ENCODE data around the gene CDH24.

DNA sequence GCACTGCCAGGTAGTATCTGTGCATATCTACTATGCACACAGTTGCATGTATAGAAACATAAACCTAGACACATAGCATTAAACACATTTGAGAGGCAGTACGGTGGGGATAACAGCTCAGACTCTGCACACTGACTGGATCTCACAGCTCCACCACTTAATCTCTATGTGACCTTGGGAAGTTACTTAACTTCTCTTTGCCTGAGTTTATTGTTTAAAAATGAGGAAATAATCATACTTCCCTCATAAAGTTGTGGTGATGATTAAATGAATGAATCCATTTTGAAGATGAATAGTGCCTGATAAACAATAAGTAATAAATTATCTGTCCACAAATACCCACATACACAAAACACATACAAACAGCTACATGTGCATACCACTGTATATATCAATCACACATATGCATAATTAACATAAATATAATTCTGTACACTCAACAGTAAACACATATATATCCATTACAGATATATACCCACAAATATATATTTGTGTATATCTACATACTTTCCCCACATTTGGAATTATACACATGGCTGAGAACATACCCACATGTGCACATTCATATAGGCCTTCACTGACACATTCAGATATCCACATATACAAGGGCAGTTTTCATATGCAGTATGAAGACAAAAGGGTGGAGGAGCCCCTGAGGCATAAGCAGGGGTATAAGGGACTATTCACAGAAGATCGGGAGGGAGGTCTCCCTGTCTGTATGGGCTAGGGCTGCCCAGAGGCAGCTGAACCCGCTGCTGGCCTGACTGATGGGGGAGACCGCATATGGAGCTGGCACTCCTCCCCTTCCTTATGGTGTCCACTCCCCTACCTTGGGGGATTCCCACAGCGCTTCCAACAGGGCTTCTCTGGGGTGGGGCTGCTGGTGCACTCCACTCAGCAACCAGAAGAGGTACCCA lies 5.9 kb downstream of the CDH24 start:
- no peak for TF ChIP-seq POLR2AphosphoS5 (IDR thresholded peaks at IDR 0.05; ENCODE audit: low read length)
- TF ChIP-seq PAX8 (IDR thresholded peaks at IDR 0.05) = no peak
- TF ChIP-seq, protein P1, sequence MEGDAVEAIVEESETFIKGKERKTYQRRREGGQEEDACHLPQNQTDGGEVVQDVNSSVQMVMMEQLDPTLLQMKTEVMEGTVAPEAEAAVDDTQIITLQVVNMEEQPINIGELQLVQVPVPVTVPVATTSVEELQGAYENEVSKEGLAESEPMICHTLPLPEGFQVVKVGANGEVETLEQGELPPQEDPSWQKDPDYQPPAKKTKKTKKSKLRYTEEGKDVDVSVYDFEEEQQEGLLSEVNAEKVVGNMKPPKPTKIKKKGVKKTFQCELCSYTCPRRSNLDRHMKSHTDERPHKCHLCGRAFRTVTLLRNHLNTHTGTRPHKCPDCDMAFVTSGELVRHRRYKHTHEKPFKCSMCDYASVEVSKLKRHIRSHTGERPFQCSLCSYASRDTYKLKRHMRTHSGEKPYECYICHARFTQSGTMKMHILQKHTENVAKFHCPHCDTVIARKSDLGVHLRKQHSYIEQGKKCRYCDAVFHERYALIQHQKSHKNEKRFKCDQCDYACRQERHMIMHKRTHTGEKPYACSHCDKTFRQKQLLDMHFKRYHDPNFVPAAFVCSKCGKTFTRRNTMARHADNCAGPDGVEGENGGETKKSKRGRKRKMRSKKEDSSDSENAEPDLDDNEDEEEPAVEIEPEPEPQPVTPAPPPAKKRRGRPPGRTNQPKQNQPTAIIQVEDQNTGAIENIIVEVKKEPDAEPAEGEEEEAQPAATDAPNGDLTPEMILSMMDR (IDR thresholded peaks at IDR 0.05 in 2 of 3, conservative IDR thresholded peaks at IDR 0.05 in 1 of 3; ENCODE audit: control insufficient read depth in 2 of 3, extremely low read depth in 1 of 3, insufficient read depth in 1 of 3, low read depth in 3 of 3, low read length in 3 of 3) = no peak
- TF ChIP-seq, protein P2, sequence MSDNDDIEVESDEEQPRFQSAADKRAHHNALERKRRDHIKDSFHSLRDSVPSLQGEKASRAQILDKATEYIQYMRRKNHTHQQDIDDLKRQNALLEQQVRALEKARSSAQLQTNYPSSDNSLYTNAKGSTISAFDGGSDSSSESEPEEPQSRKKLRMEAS (IDR thresholded peaks at IDR 0.05; ENCODE audit: low read depth, low read length) = no peak
- no peak for TF ChIP-seq NR2C2 (IDR thresholded peaks at IDR 0.05; ENCODE audit: borderline replicate concordance, control insufficient read depth, insufficient read length, low read depth)
- no peak for TF ChIP-seq POLR2A (IDR thresholded peaks at IDR 0.05; ENCODE audit: low read depth, low read length)
- no peak for TF ChIP-seq ZNF274 (IDR thresholded peaks at IDR 0.05; ENCODE audit: insufficient read depth, insufficient read length)
- TF ChIP-seq EZH2 (IDR thresholded peaks at IDR 0.05; ENCODE audit: borderline replicate concordance, control insufficient read depth, low read depth, low read length) = no peak
- TF ChIP-seq, protein P3, sequence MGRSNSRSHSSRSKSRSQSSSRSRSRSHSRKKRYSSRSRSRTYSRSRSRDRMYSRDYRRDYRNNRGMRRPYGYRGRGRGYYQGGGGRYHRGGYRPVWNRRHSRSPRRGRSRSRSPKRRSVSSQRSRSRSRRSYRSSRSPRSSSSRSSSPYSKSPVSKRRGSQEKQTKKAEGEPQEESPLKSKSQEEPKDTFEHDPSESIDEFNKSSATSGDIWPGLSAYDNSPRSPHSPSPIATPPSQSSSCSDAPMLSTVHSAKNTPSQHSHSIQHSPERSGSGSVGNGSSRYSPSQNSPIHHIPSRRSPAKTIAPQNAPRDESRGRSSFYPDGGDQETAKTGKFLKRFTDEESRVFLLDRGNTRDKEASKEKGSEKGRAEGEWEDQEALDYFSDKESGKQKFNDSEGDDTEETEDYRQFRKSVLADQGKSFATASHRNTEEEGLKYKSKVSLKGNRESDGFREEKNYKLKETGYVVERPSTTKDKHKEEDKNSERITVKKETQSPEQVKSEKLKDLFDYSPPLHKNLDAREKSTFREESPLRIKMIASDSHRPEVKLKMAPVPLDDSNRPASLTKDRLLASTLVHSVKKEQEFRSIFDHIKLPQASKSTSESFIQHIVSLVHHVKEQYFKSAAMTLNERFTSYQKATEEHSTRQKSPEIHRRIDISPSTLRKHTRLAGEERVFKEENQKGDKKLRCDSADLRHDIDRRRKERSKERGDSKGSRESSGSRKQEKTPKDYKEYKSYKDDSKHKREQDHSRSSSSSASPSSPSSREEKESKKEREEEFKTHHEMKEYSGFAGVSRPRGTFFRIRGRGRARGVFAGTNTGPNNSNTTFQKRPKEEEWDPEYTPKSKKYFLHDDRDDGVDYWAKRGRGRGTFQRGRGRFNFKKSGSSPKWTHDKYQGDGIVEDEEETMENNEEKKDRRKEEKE (IDR thresholded peaks at IDR 0.05) = no peak
- no peak for TF ChIP-seq GATAD2B (conservative IDR thresholded peaks at IDR 0.05; ENCODE audit: low read depth)
- TF ChIP-seq, protein P4, sequence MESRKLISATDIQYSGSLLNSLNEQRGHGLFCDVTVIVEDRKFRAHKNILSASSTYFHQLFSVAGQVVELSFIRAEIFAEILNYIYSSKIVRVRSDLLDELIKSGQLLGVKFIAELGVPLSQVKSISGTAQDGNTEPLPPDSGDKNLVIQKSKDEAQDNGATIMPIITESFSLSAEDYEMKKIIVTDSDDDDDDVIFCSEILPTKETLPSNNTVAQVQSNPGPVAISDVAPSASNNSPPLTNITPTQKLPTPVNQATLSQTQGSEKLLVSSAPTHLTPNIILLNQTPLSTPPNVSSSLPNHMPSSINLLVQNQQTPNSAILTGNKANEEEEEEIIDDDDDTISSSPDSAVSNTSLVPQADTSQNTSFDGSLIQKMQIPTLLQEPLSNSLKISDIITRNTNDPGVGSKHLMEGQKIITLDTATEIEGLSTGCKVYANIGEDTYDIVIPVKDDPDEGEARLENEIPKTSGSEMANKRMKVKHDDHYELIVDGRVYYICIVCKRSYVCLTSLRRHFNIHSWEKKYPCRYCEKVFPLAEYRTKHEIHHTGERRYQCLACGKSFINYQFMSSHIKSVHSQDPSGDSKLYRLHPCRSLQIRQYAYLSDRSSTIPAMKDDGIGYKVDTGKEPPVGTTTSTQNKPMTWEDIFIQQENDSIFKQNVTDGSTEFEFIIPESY (IDR thresholded peaks at IDR 0.05) = no peak
- no peak for TF ChIP-seq SP1 (IDR thresholded peaks at IDR 0.05; ENCODE audit: low read depth, low read length)
- TF ChIP-seq, protein P5, sequence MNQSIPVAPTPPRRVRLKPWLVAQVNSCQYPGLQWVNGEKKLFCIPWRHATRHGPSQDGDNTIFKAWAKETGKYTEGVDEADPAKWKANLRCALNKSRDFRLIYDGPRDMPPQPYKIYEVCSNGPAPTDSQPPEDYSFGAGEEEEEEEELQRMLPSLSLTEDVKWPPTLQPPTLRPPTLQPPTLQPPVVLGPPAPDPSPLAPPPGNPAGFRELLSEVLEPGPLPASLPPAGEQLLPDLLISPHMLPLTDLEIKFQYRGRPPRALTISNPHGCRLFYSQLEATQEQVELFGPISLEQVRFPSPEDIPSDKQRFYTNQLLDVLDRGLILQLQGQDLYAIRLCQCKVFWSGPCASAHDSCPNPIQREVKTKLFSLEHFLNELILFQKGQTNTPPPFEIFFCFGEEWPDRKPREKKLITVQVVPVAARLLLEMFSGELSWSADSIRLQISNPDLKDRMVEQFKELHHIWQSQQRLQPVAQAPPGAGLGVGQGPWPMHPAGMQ (IDR thresholded peaks at IDR 0.05; ENCODE audit: borderline replicate concordance) = no peak
